Liver (tissue), 3 donors: ENCODE measurements around the gene TMEM170B.

ENCODE experiments used
- CTCF ChIP-seq: fragments of 150-350 bp; IDR thresholded peaks from 2 replicates; pipeline ENCODE4 v1.5.1; 2017; ENCODE audit warnings: improper control_type of control experiment, low read depth, low read length; ENCODE audit not compliant: missing input control
- JUND ChIP-seq, 2 donors: IDR thresholded peaks; 2 replicates each; pipeline ENCODE4 v1.6.1; 2016; ENCODE audit warnings: antibody characterized with exemption in 2 of 2
- REST ChIP-seq: IDR thresholded peaks from 2 replicates; pipeline ENCODE4 v1.6.1; 2016; ENCODE audit warnings: antibody characterized with exemption, mild to moderate bottlenecking
- TAF1 ChIP-seq: conservative IDR thresholded peaks from 2 replicates; pipeline ENCODE4 v1.6.1; 2016; ENCODE audit warnings: antibody characterized with exemption, mild to moderate bottlenecking
- donor health status: healthy.
- donor health status: healthy.

- TF ChIP-seq CTCF = no peak
- no peak for TF ChIP-seq REST
- no peak for TF ChIP-seq TAF1
- TF ChIP-seq JUND (IDR thresholded peaks at IDR 0.05) = no peak
These were observed 45.7 kb upstream of the TMEM170B start for GRCh38 chr6:11491596-11492463.
